ENCODE results near the gene PTRH1. TPM values are rescaled to one million over a fixed set of nuclear protein-coding genes. Genes with fewer than 3 reads are reported as not detected.
A peak's percentile ranks its signal among the peaks of the same experiment; 100 is the strongest.

Gene PTRH1
- 33.7 TPM for polyA plus RNA-seq (2012; ENCODE audit: insufficient read depth, insufficient read length, low read depth)

DNA sequence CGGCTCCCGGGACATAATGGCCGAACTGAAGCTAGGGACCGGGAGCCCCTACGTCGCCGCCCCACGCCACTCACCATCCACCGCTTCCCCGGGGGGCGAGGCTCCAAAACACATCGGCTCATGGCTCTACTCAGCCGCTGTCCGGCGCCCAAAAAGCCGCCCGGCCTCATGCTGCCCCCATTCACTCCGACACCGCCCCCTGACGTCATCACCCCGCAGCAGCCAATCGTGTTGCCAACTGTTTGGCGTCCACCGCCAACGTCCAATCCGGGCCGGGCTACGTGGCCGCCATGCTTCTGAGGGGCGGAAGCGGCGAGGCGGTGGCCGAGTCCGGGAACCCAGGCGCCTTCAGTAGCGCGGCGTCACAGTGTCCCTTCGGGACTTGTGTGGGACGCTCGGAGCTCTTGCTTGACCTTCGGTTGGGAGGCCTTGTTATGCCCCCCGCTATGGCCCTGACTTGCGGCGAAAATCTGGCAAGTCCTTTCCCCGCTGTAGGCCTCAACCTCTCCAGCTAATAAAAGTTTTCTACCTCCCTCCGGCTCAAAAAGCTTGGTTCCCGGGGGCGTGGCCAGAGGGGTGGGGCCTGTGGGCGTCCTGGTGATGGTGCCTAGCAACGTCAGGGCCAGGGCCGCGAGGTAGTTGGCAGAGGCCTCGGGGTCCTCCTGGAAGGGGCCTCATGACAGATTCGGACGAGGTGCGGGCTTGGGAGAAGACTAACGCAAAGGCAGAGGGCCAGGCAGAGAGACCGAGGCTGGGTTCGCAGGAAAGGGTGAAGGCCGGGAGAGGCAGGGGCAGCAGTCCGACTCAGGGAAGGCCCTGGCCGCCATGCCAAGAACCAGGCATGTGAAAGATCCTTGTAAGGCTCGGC lies at the start of gene PTRH1, which contains the start of gene TTC16:
TSS of gene PTRH1 (minus strand) at position 194 of the 868 bp plus-strand sequence. CDS start at position 170, 24 bp downstream.
TSS of gene TTC16 (plus strand) at position 610 of the 868 bp plus-strand sequence. CDS start at position 677, 67 bp downstream.
- DNase-seq, result peak; percentile 98
- Histone ChIP-seq H3K4me1 (peaks cover 10% of the 10 kb centered on the region), H3K4me3 (ENCODE audit: low read depth, low read length) (peak within 1 kb of the TSS; percentile 88), H3K36me3 (no peaks in the 10 kb centered on the region), H3K27me3 (no peaks in the 10 kb centered on the region), H3K9me3 (no peaks in the 10 kb centered on the region)
- TF ChIP-seq, protein P1, sequence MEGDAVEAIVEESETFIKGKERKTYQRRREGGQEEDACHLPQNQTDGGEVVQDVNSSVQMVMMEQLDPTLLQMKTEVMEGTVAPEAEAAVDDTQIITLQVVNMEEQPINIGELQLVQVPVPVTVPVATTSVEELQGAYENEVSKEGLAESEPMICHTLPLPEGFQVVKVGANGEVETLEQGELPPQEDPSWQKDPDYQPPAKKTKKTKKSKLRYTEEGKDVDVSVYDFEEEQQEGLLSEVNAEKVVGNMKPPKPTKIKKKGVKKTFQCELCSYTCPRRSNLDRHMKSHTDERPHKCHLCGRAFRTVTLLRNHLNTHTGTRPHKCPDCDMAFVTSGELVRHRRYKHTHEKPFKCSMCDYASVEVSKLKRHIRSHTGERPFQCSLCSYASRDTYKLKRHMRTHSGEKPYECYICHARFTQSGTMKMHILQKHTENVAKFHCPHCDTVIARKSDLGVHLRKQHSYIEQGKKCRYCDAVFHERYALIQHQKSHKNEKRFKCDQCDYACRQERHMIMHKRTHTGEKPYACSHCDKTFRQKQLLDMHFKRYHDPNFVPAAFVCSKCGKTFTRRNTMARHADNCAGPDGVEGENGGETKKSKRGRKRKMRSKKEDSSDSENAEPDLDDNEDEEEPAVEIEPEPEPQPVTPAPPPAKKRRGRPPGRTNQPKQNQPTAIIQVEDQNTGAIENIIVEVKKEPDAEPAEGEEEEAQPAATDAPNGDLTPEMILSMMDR (IDR thresholded peaks at IDR 0.05; ENCODE audit: low read depth, low read length), result no peak

DNA sequence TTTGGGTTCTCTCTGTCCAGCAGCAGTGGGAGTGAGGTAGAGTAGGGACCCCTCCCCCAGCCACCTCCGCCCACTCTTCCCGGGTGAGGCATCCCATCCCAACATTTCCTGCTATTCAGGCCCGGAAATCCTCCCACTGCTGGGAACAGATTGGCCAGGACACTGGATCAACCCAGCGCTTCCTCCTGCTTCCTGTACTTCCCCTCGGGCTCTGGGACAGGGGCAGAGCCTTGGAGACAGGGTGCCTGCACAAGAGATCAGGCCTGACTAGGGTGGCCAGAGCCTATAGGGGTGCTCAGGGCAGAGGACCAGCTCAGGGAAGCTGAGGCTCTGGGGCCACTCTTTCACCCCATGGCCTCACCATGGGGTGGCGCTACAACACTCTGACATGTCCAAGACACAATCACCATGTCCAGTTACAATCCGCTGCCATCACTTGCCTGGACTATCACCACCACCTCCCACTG lies 48.5 kb upstream of the PTRH1 start:
- no peak overlapping the region for H3K4me3 ChIP-seq (ENCODE audit: low read depth, low read length)
- H3K27me3 ChIP-seq, result no peaks in the 10 kb centered on the region
- H3K36me3 ChIP-seq, result no peaks in the 10 kb centered on the region
- no peak for DNase-seq
- no peaks in the 10 kb centered on the region for H3K9me3 ChIP-seq
- TF ChIP-seq, protein P1 (IDR thresholded peaks at IDR 0.05; ENCODE audit: low read depth, low read length), result peak; percentile 41
- peaks cover 18% of the 10 kb centered on the region for H3K4me1 ChIP-seq

DNA sequence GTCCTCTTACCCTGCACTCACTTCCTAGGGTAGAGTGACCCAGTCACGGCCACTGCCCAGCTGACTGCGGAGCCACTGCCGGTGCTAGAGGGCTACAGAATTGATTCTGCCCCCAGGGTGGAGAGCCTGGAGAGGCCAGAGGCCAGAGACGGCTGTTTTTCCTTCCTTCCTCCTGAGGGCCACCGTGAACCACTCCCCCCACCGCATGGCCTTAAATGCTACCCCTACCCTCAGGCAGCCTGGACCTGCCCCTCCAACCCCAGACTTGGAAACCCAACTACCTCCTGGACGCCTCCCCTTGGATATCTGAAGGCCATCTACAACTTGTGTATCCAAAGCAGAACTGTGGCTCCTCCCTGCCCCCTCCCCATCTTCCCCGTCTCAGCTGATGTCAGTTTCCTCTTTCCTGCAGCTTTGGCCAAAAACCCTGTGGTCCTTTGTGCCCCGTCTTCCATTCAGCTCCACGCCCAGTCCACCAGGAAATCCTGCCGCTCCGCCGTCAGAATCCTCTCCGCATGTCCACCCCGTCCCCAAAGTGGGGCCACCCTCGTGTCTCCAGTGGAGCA lies 46.7 kb upstream of the PTRH1 start:
- no peak for DNase-seq
- TF ChIP-seq, protein P1 (IDR thresholded peaks at IDR 0.05; ENCODE audit: low read depth, low read length), result no peak
- peaks cover 15% of the 10 kb centered on the region for H3K4me1 ChIP-seq
- H3K27me3 ChIP-seq, result no peaks in the 10 kb centered on the region
- no peaks in the 10 kb centered on the region for H3K36me3 ChIP-seq
- H3K9me3 ChIP-seq, result no peaks in the 10 kb centered on the region
- no peak overlapping the region for H3K4me3 ChIP-seq (ENCODE audit: low read depth, low read length)

DNA sequence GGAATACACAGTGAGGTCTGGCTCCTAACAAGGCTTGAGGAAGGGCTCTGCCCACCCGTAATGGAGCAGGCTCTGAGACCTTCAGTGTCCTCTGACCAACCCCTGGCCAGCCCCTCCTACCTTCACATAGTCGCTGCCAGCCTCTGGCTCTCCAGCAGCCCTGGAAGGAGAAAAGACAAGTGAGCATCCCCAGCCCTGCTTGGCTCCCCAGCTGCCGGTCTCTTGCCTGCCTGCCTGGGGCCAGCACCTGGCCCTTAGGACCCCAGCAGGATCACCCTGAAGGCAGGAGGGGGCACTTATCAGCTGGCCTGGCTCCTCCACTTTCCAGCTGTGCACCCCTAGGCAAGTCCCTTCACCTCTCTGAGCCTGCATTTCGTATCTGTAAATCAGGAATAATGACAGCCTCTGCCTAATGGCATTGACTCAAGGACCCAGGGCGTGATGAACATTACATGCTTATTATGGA lies 46.1 kb upstream of the PTRH1 start:
- DNase-seq, result peak; percentile 67
- no peaks in the 10 kb centered on the region for H3K36me3 ChIP-seq
- TF ChIP-seq, protein P1 (IDR thresholded peaks at IDR 0.05; ENCODE audit: low read depth, low read length), result no peak

DNA sequence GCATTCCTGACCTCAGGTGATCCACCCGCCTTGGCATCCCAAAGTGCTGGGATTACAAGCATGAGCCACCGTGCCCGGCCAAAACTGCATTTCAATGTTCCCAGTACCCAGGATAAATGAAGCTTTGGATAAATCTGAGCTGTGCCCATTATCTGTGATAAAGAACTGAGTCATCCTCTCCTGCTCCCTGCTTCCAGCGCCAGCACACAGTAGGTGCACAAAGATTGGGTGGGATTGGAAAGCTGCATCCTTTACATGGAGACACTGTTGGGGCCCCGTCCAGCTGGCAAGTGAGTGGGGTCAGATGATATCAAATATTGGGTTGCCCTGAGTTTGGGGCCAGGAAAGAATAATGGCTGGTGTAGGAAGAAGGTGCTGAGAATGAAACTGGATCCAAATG lies 45.6 kb upstream of the PTRH1 start:
- no peaks in the 10 kb centered on the region for H3K27me3 ChIP-seq
- H3K4me1 ChIP-seq, result peaks cover 15% of the 10 kb centered on the region
- no peaks in the 10 kb centered on the region for H3K9me3 ChIP-seq
- TF ChIP-seq, protein P1 (IDR thresholded peaks at IDR 0.05; ENCODE audit: low read depth, low read length), result no peak
- H3K36me3 ChIP-seq, result no peaks in the 10 kb centered on the region
- no peak overlapping the region for H3K4me3 ChIP-seq (ENCODE audit: low read depth, low read length)
- no peak for DNase-seq

More for the DNA sequence above, 46.1 kb upstream of the PTRH1 start:
- H3K9me3 ChIP-seq, result no peaks in the 10 kb centered on the region
- no peaks in the 10 kb centered on the region for H3K27me3 ChIP-seq
- H3K4me1 ChIP-seq, result peaks cover 15% of the 10 kb centered on the region
- H3K4me3 ChIP-seq (ENCODE audit: low read depth, low read length), result no peak overlapping the region
